ENCODE results near the gene DHX15. TPM values are rescaled to one million over a fixed set of nuclear protein-coding genes. Genes with fewer than 3 reads are reported as not detected.

The DHX15 gene
- total RNA-seq, 4 donors from 2014 or later: 125 to 314 (median 146) TPM

DNA sequence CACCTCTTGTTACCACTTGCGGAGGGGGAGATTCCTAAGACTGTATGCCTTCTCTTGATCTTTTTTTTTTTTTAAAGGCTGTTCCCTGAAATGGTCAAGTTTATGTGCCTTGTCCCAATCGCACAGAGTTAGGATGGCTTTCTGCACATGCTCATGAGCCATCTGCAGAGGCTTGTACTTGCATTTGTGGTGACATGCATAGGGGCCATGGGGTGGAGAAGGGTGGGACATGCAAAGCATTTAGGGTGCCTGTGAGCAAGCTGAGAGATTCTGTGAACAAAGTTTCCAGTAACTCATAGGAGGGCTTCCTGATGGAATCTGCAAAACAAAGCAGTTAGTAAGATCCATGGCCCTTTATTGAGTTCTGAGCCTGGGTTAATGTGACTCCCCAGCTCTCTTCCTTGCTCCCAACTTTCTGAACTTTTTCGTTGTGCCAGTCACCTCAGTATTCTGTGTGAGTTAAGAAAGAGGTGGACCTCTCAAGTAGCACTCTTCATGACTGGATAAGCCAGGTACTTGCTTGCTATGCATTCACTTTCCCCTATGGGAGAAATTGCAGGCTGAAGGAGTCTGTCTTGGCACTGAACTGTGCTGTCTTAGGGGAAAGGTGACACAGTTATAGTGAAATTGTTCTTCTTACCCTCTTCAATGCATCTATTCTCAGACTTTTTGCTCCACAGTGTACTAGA lies 37.9 kb upstream of the DHX15 start:
- Histone ChIP-seq H3K9me3 (peaks cover 0 to 2% (median 0%) of the 10 kb centered on the region in 4 donors), H3K4me3 (no peak overlapping the region), H3K36me3 (no peaks in the 10 kb centered on the region), H3K27ac (no peak overlapping the region), H3K4me1 (no peaks in the 10 kb centered on the region), H3K27me3 (no peaks in the 10 kb centered on the region)
- no peak for DNase-seq
- TF ChIP-seq, protein P1, sequence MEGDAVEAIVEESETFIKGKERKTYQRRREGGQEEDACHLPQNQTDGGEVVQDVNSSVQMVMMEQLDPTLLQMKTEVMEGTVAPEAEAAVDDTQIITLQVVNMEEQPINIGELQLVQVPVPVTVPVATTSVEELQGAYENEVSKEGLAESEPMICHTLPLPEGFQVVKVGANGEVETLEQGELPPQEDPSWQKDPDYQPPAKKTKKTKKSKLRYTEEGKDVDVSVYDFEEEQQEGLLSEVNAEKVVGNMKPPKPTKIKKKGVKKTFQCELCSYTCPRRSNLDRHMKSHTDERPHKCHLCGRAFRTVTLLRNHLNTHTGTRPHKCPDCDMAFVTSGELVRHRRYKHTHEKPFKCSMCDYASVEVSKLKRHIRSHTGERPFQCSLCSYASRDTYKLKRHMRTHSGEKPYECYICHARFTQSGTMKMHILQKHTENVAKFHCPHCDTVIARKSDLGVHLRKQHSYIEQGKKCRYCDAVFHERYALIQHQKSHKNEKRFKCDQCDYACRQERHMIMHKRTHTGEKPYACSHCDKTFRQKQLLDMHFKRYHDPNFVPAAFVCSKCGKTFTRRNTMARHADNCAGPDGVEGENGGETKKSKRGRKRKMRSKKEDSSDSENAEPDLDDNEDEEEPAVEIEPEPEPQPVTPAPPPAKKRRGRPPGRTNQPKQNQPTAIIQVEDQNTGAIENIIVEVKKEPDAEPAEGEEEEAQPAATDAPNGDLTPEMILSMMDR (IDR thresholded peaks at IDR 0.05): no peak
- TF ChIP-seq POLR2A (IDR thresholded peaks at IDR 0.05): no peak

- Histone ChIP-seq H3K27ac (no peak overlapping the region), H3K9me3 (peaks cover 0 to under 1% (median 0%) of the 10 kb centered on the region in 4 donors), H3K4me3 (no peak overlapping the region), H3K27me3 (no peaks in the 10 kb centered on the region), H3K4me1 (no peaks in the 10 kb centered on the region), H3K36me3 (no peaks in the 10 kb centered on the region)
- DNase-seq: no peak
- TF ChIP-seq, protein P1 (IDR thresholded peaks at IDR 0.05): no peak
- TF ChIP-seq POLR2A (IDR thresholded peaks at IDR 0.05): no peak
Observed at GRCh38 chr4:24615977-24616376, 31.6 kb upstream of the DHX15 start.

DNA sequence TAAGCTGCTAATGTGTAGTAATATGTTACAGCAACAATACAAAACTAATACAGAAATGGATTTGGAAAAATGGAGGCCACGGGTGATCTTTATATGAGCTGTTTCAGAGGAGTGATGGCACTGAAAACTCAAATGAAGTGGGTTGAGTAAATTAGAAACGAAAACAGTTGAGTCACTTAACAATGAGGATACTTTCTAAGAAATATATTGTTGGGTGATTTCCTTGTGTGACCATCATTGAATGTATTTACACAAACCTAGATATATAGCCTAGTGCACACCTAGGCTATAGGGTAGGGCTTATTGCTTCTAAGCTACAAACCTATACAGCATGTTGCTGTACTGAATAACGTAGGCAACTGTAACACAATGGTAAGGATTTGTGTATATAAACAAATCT lies 30.5 kb upstream of the DHX15 start:
- TF ChIP-seq POLR2A (IDR thresholded peaks at IDR 0.05): no peak
- TF ChIP-seq, protein P1 (IDR thresholded peaks at IDR 0.05): no peak
- Histone ChIP-seq H3K36me3 (no peaks in the 10 kb centered on the region), H3K4me1 (no peaks in the 10 kb centered on the region), H3K27ac (no peak overlapping the region), H3K4me3 (no peak overlapping the region), H3K27me3 (no peaks in the 10 kb centered on the region), H3K9me3 (no peaks in the 10 kb centered on the region)
- no peak for DNase-seq

DNA sequence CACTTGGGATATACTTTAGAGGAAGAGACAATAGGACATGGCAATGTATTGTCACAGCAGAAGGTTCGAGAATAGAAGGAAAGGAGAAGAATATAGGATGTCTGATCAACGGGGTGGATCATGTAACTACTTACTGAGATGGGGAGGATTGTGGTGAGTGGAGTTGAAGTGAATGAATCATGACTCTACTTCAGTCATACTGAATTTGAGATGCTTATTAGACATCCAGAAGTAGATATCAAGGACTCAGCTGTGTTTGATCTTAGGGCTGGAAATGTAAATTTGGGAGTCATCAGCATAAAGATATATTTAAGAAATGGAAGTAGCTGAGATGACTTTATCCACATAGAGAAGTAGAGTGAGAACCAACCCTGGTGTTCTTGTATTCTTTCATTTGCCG lies 29.1 kb upstream of the DHX15 start:
- no peaks in the 10 kb centered on the region for H3K27me3 ChIP-seq
- no peaks in the 10 kb centered on the region for H3K36me3 ChIP-seq
- no peaks in the 10 kb centered on the region for H3K9me3 ChIP-seq
- TF ChIP-seq POLR2A (IDR thresholded peaks at IDR 0.05): no peak
- TF ChIP-seq, protein P1 (IDR thresholded peaks at IDR 0.05): no peak
- H3K4me1 ChIP-seq: no peaks in the 10 kb centered on the region
- H3K27ac ChIP-seq: no peak overlapping the region
- H3K4me3 ChIP-seq: no peak overlapping the region
- DNase-seq: no peak

DNA sequence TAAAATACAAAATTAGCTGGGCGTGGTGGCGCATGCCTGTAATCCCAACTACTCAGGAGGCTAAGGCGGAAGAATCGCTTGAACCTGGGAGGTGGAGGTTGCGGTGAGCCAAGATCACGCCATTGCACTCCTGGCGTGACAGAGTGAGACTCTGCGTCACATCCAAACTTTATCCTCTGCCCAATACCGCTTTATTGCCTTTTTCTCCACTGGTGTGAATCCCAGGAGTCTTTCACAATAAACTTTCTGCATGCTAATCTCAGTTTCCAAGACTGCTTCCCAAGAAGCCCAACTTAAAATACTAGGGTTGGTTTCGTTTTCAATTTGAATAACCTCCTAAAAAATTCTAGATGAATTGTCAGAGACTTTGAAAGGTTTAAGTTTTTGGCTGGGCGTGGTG lies 27.2 kb upstream of the DHX15 start:
- Histone ChIP-seq H3K4me1 (no peaks in the 10 kb centered on the region), H3K36me3 (no peaks in the 10 kb centered on the region), H3K27me3 (no peaks in the 10 kb centered on the region), H3K27ac (no peak overlapping the region), H3K4me3 (no peak overlapping the region), H3K9me3 (no peaks in the 10 kb centered on the region)
- DNase-seq: no peak
- TF ChIP-seq, protein P1 (IDR thresholded peaks at IDR 0.05): no peak
- no peak for TF ChIP-seq POLR2A (IDR thresholded peaks at IDR 0.05)
